Measurements from ENCODE around the gene UBXN7. TPM values are rescaled to one million over a fixed set of nuclear protein-coding genes. Genes with fewer than 3 reads are reported as not detected.
"Not testable (repeated sequence)": the region's sequence is repeated elsewhere in the genome, so short reads cannot be mapped to it uniquely, and the experiment has no call there.

The UBXN7 gene, protein sequence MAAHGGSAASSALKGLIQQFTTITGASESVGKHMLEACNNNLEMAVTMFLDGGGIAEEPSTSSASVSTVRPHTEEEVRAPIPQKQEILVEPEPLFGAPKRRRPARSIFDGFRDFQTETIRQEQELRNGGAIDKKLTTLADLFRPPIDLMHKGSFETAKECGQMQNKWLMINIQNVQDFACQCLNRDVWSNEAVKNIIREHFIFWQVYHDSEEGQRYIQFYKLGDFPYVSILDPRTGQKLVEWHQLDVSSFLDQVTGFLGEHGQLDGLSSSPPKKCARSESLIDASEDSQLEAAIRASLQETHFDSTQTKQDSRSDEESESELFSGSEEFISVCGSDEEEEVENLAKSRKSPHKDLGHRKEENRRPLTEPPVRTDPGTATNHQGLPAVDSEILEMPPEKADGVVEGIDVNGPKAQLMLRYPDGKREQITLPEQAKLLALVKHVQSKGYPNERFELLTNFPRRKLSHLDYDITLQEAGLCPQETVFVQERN
- 10 to 100 TPM in 3 of 4 donors, 1 to 10 TPM in 1; 6.5 to 85.0 (median 39.0) TPM for total RNA-seq

GRCh38 chr3:196432137-196432879, at the start of gene UBXN7:
TSS of gene UBXN7 (minus strand) at chr3:196432427. CDS start at chr3:196432399, 28 bp downstream.
- H3K4me3 ChIP-seq = peak within 1 kb of the TSS; percentile 87 to 100
- peak within 1 kb of the TSS; percentile 93 to 99 for H3K27ac ChIP-seq

DNA sequence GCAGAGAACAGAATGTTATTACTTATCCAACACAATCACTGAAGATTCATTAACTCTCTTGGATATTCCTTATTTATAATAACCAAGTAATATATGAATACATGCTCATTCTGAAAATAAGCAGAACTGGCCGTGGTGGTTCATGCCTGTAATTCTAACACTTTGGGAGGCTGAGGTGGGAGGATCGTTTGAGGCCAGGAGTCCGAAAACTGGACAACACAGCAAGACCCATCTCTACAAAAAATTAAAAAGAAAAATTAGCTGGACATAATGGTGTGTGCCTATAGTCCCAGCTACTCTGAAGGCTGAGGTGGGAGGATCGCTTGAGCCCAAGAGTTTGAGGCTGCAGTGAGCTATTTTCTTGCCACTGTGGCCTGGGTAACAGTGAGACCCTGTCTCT, 45.5 kb upstream of the UBXN7 start:
- Histone ChIP-seq H3K36me3 (no peaks in the 10 kb centered on the region), H3K4me3 (no peak overlapping the region), H3K27me3 (no peaks in the 10 kb centered on the region), H3K4me1 (no peaks in the 10 kb centered on the region), H3K27ac (no peak overlapping the region), H3K9me3 (no peaks in the 10 kb centered on the region)
- TF ChIP-seq POLR2A (IDR thresholded peaks at IDR 0.05) = no peak
- TF ChIP-seq, protein P1, sequence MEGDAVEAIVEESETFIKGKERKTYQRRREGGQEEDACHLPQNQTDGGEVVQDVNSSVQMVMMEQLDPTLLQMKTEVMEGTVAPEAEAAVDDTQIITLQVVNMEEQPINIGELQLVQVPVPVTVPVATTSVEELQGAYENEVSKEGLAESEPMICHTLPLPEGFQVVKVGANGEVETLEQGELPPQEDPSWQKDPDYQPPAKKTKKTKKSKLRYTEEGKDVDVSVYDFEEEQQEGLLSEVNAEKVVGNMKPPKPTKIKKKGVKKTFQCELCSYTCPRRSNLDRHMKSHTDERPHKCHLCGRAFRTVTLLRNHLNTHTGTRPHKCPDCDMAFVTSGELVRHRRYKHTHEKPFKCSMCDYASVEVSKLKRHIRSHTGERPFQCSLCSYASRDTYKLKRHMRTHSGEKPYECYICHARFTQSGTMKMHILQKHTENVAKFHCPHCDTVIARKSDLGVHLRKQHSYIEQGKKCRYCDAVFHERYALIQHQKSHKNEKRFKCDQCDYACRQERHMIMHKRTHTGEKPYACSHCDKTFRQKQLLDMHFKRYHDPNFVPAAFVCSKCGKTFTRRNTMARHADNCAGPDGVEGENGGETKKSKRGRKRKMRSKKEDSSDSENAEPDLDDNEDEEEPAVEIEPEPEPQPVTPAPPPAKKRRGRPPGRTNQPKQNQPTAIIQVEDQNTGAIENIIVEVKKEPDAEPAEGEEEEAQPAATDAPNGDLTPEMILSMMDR (IDR thresholded peaks at IDR 0.05) = no peak
- intact Hi-C loops (cut with DNase I; ENCODE audit: low total_unique reads) = no loop called here
- DNase-seq = no peak

More at GRCh38 chr3:196432137-196432879, at the start of gene UBXN7:
- no peaks in the 10 kb centered on the region for H3K27me3 ChIP-seq
- DNase-seq = peak; percentile 93 to 97
- H3K4me1 ChIP-seq = peaks cover 0 to 4% of the 10 kb centered on the region in 2 donors
- H3K36me3 ChIP-seq = no peaks in the 10 kb centered on the region
- intact Hi-C loops (cut with DNase I; ENCODE audit: low total_unique reads) = no loop called here
- TF ChIP-seq POLR2A (IDR thresholded peaks at IDR 0.05) = peak; percentile 82 to 84
- TF ChIP-seq, protein P1 (IDR thresholded peaks at IDR 0.05) = peak in 2 of 4 experiments; percentile 4 to 7
- no peaks in the 10 kb centered on the region for H3K9me3 ChIP-seq

- Histone ChIP-seq H3K4me1 (no peaks in the 10 kb centered on the region), H3K4me3 (no peak overlapping the region), H3K27ac (no peak overlapping the region), H3K27me3 (no peaks in the 10 kb centered on the region), H3K9me3 (no peaks in the 10 kb centered on the region), H3K36me3 (no peaks in the 10 kb centered on the region)
- no peak for TF ChIP-seq POLR2A (IDR thresholded peaks at IDR 0.05)
- intact Hi-C loops (cut with DNase I; ENCODE audit: low total_unique reads) = no loop called here
- DNase-seq = no peak
These were observed 40.1 kb upstream of the UBXN7 start for GRCh38 chr3:196472286-196472685.

GRCh38 chr3:196471551-196471950, 39.3 kb upstream of the UBXN7 start:
- intact Hi-C loops (cut with DNase I; ENCODE audit: low total_unique reads) = no loop called here

DNA sequence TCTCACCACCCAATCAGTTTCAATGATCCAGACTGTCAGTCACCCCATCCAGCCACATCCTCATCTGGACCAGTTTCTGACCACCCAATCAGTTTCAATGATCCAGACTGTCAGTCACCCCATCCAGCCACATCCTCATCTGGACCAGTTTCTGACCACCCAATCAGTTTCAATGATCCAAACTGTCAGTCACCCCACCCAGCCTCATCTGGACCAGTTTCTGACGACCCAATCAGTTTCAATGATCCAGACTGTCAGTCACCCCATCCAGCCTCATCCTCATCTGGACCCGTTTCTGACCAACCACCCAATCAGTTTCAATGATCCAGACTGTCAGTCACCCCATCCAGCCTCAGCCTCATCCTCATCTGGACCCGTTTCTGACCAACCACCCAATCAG, 38.0 kb upstream of the UBXN7 start:
- H3K27ac ChIP-seq; H3K36me3 ChIP-seq; H3K9me3 ChIP-seq; H3K4me3 ChIP-seq; H3K4me1 ChIP-seq; H3K27me3 ChIP-seq; intact Hi-C loops (cut with DNase I; ENCODE audit: low total_unique reads); DNase-seq: not testable (repeated sequence)

More at GRCh38 chr3:196471551-196471950, 39.3 kb upstream of the UBXN7 start:
- Histone ChIP-seq H3K36me3 (no peaks in the 10 kb centered on the region), H3K27me3 (no peaks in the 10 kb centered on the region), H3K4me1 (no peaks in the 10 kb centered on the region), H3K27ac (no peak overlapping the region), H3K4me3 (no peak overlapping the region), H3K9me3 (no peaks in the 10 kb centered on the region)
- DNase-seq = no peak
- TF ChIP-seq, protein P1 (IDR thresholded peaks at IDR 0.05) = no peak
- TF ChIP-seq POLR2A (IDR thresholded peaks at IDR 0.05) = no peak

GRCh38 chr3:196463804-196464203, 31.6 kb upstream of the UBXN7 start:
- H3K4me1 ChIP-seq = no peaks in the 10 kb centered on the region
- no peak for DNase-seq
- no peak for TF ChIP-seq POLR2A (IDR thresholded peaks at IDR 0.05)
- TF ChIP-seq, protein P1 (IDR thresholded peaks at IDR 0.05) = no peak
- no peaks in the 10 kb centered on the region for H3K36me3 ChIP-seq
- no peak overlapping the region for H3K4me3 ChIP-seq
- H3K27me3 ChIP-seq = no peaks in the 10 kb centered on the region
- H3K9me3 ChIP-seq = no peaks in the 10 kb centered on the region
- intact Hi-C loops (cut with DNase I; ENCODE audit: low total_unique reads) = no loop called here
- no peak overlapping the region for H3K27ac ChIP-seq
